ENCODE data around the gene ZFP36.
A peak's percentile ranks its signal among the peaks of the same experiment; 100 is the strongest.

ZFP36 gene

DNA sequence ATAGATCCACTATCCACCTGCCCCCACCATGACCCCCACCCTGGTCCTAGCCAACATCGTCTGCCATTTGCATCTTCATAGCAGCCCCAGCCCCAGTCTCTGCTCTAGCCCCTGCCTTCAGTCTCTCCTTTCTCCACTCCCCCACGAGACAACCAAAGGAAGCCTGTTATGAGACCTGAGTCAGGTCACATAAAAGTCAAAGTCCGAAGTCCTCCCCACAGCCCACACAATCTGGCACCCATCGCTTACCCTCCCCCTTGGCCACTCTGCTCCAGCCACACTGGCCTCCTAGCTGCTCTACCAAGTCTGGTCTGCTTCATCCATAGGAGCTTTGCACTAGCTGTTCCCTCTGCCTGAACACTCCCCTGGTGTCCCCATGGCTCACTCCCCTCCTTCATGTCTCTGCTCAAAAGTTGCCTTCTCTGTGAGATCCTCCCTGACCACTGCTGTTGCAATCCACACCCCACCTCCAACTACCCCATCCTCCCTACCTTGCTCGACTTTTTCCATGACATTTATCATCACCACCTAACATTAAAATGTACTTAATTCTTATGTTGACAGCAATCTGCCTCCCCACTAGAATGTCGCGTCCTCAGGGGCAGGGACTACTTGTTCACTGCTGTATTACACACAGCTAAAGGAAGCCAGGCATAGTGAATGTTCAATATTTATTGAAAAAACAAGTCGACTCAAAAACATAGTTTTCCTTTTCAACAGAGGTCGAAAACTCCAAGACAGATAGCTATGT, 4.6 kb downstream of the ZFP36 start:
- in situ Hi-C loops (cut with MboI; ENCODE audit: low sequenced_read_pairs, unreplicated experiment) = no loop called here
- DNase-seq (ENCODE audit: low spot score) = no peak
- TF ChIP-seq, protein P1, sequence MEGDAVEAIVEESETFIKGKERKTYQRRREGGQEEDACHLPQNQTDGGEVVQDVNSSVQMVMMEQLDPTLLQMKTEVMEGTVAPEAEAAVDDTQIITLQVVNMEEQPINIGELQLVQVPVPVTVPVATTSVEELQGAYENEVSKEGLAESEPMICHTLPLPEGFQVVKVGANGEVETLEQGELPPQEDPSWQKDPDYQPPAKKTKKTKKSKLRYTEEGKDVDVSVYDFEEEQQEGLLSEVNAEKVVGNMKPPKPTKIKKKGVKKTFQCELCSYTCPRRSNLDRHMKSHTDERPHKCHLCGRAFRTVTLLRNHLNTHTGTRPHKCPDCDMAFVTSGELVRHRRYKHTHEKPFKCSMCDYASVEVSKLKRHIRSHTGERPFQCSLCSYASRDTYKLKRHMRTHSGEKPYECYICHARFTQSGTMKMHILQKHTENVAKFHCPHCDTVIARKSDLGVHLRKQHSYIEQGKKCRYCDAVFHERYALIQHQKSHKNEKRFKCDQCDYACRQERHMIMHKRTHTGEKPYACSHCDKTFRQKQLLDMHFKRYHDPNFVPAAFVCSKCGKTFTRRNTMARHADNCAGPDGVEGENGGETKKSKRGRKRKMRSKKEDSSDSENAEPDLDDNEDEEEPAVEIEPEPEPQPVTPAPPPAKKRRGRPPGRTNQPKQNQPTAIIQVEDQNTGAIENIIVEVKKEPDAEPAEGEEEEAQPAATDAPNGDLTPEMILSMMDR (IDR thresholded peaks at IDR 0.05; ENCODE audit: borderline replicate concordance, control extremely low read depth, extremely low read depth, insufficient read depth, missing control alignments) = no peak

DNA sequence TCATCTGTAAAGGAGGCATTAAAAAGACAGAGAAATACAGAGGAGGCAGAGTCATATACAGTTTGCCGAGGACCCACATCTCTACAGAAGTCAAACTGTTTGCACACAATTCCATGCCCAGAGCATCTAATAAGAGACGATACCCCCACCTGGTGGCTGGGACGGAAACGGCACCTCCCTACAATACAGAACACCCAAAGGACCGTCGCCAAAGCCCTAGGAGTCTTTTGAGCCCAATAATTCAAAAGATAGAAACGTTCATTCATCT, 5.1 kb downstream of the ZFP36 start:
- in situ Hi-C loops (cut with MboI; ENCODE audit: low sequenced_read_pairs, unreplicated experiment) = no loop called here
- TF ChIP-seq, protein P1 (IDR thresholded peaks at IDR 0.05; ENCODE audit: borderline replicate concordance, control extremely low read depth, extremely low read depth, insufficient read depth, missing control alignments) = peak; percentile 77
- peak; percentile 70 for DNase-seq (ENCODE audit: low spot score)

DNA sequence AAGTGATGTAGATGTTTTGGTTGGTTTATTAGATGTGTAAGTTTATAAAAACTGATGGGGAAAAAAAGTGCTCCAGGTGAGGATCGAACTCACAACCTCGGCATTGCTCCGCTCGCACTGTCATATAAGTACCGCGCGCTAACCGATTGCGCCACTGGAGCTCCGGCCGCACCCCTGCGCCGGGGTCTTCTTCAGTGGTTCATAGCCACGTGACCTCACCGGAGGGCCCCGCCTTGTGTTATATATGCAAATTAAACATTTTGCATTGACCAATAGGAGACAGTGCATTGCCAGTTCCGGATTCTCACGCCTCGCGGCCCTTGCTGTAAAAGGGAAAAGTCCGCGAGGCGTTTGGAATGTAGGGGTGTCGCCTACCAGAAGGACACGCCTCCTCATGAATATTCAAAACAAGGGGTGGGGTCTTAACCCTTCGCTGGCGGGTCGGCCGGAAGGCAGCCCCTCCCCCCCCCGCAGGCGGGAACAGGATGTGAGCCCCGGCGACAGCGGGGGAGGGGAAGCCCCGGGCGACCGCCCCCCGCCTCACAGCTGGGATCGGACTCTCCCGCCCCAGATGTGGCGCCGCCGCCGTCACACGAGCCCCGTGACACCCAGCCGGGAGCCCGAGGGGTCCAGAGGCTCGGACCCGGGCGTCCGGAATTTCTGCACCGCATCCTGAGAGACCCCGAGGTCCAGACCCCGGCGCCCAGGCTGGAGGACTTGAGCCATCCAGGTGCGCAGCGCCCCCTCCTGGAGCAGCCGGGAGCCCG, 5.6 kb downstream of the ZFP36 start, which contains the start of gene PLEKHG2:
PLEKHG2 (plus strand) TSS at position 570 of the 767 bp plus-strand sequence. CDS start 1,418 bp downstream, outside the sequence.
- DNase-seq (ENCODE audit: low spot score) = peak; percentile 98
- TF ChIP-seq, protein P1 (IDR thresholded peaks at IDR 0.05; ENCODE audit: borderline replicate concordance, control extremely low read depth, extremely low read depth, insufficient read depth, missing control alignments) = peak; percentile 90
- in situ Hi-C loops (cut with MboI; ENCODE audit: low sequenced_read_pairs, unreplicated experiment) = no loop called here

DNA sequence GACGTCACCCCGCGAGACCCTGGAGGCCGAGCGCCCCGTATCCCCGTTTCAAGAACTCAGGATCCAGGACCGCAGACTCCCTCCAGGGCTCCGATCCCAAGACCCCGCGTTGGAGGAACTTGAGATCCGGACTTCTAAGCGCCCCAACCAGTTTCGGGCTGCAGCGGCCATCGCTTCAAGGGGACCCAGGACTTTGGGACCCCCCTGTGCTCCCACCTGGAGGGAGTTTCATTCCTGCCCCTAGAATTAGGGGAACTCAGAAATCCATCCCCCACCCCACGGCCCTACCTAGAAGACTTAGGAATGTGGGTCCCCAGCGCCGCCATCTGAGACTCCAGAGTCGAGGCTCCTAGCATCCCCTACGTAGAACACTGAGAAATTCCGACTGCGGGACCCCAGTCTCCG, 6.2 kb downstream of the ZFP36 start:
- DNase-seq (ENCODE audit: low spot score) = no peak
- TF ChIP-seq, protein P1 (IDR thresholded peaks at IDR 0.05; ENCODE audit: borderline replicate concordance, control extremely low read depth, extremely low read depth, insufficient read depth, missing control alignments) = no peak
- in situ Hi-C loops (cut with MboI; ENCODE audit: low sequenced_read_pairs, unreplicated experiment) = no loop called here

DNA sequence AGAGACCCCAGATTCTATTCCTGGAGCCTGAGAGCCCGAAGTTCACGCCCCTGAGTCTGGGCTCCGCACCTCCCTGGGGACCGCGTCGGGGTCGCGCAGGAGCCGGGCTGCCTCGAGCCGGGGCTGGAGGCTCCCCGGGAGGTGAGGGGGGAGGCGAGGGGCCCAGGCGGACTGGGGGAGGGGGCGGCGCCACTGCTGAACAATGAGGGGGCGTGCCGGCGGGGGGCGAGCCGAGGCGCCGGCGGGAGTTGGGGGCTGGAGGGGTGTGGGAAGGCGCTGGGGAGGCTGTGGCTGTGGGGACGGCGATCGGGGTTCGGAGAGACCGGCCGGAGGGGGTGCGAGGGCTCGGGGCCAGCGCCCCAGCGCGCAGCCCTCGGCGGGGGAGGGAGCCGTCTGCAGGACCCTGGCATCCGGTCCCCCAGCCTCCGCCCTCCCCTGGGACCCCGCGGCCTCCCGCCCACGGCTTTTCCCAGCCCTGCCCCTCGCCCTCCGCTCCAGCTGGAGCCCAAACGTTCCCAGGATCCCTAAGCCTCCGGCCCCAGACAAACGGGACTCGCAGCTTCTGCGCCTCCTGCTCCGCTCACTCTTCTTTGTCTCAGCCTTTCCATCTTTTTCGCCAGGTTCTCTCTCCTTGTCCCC, 6.7 kb downstream of the ZFP36 start:
- in situ Hi-C loops (cut with MboI; ENCODE audit: low sequenced_read_pairs, unreplicated experiment) = no loop called here
- TF ChIP-seq, protein P1 (IDR thresholded peaks at IDR 0.05; ENCODE audit: borderline replicate concordance, control extremely low read depth, extremely low read depth, insufficient read depth, missing control alignments) = no peak
- peak; percentile 66 for DNase-seq (ENCODE audit: low spot score)

DNA sequence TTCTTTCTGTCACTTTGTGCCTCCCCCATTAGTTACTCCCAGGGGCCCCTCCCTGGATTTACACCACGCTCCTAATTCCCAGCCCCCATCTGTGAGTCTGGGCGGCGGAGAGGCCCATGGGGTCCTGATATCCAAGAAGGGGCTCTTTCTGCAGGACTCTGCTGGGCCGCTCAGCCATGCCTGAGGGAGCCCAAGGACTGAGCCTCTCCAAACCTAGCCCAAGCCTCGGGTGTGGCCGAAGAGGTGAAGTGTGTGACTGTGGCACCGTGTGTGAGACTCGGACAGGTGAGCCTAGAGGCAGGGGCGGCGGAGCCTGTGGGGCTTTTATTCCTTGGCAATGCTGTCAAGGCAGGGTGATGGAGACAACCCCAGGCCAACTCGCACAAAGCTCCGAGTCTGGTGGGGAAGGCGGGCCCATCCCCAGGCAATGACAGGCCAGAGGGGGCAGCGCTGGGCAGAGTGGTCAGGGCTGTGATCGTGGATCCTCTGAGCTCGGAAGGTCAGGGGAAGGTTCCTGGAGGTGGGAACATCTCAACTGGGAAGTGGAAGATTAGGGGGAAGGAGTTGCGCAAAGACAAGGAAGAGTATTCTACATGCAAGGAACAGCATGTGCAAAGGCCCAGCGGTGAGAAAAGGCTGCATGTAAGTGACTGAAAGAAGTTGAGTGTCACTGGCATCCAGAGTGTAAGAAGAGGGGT, 7.4 kb downstream of the ZFP36 start:
- TF ChIP-seq, protein P1 (IDR thresholded peaks at IDR 0.05; ENCODE audit: borderline replicate concordance, control extremely low read depth, extremely low read depth, insufficient read depth, missing control alignments) = peak; percentile 15
- no peak for DNase-seq (ENCODE audit: low spot score)
- in situ Hi-C loops (cut with MboI; ENCODE audit: low sequenced_read_pairs, unreplicated experiment) = no loop called here

Data from GM13976 (cell line).